SU-DHL-6 (cell line): ENCODE data around the gene B4GALT5.

Experiments
- EZH2phosphoT487 ChIP-seq: fragments of 200-600 bp; sonication (generic), shearing (Covaris generic); conservative IDR thresholded peaks from 2 replicates; pipeline ENCODE4 v1.6.1; 2018; ENCODE audit warnings: mild to moderate bottlenecking, antibody characterized with exemption, low read length, moderate library complexity, mixed read lengths
- TF ChIP-seq, protein P1 (sequence below): fragments of 200-600 bp; sonication (generic); IDR thresholded peaks from one replicate; pipeline ENCODE4 v1.5.1; 2017; ENCODE audit warnings: antibody characterized with exemption, mild to moderate bottlenecking, low read length, moderate library complexity; ENCODE audit not compliant: insufficient read depth, poor library complexity, severe bottlenecking

- TF ChIP-seq, protein P1, sequence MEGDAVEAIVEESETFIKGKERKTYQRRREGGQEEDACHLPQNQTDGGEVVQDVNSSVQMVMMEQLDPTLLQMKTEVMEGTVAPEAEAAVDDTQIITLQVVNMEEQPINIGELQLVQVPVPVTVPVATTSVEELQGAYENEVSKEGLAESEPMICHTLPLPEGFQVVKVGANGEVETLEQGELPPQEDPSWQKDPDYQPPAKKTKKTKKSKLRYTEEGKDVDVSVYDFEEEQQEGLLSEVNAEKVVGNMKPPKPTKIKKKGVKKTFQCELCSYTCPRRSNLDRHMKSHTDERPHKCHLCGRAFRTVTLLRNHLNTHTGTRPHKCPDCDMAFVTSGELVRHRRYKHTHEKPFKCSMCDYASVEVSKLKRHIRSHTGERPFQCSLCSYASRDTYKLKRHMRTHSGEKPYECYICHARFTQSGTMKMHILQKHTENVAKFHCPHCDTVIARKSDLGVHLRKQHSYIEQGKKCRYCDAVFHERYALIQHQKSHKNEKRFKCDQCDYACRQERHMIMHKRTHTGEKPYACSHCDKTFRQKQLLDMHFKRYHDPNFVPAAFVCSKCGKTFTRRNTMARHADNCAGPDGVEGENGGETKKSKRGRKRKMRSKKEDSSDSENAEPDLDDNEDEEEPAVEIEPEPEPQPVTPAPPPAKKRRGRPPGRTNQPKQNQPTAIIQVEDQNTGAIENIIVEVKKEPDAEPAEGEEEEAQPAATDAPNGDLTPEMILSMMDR: no peak
- no peak for TF ChIP-seq EZH2phosphoT487
Measured at GRCh38 chr20:49696594-49696993, 17.1 kb downstream of the B4GALT5 start.
